A549 (cell line): ENCODE measurements around the gene NTRK3. TPM values are rescaled to one million over a fixed set of nuclear protein-coding genes. Genes with fewer than 3 reads are reported as not detected.

Experiments
- ATAC-seq, 2 experiments: fragments of 200-7000 bp in 1 of 2; fragments of >200 bp in 1 of 2; cut with Nextera tagmentation in 1 of 2; cut with Tn5 transposase in 1 of 2; 3 replicates each; pipeline versions ENCODE4 v1.8.0 to v1.9.1; 2018 to 2020; ENCODE audit warnings: mild to moderate bottlenecking in 1 of 2, moderate library complexity in 1 of 2
- CTCF ChIA-PET: fragments of 300-600 bp; sonication (Branson Sonifier 250); formaldehyde crosslinking; extraction: SDS; loops from one replicate; lab custom pipeline; 2021; ENCODE audit warnings: antibody characterized with exemption, inconsistent platforms; lab: Yijun Ruan, JAX
- POLR2A ChIA-PET: fragments of 350-600 bp; formaldehyde crosslinking; extraction: SDS; loops from one replicate; lab custom pipeline; 2021; ENCODE audit warnings: antibody characterized with exemption, inconsistent platforms; lab: Yijun Ruan, JAX
- DNase-seq, 2 experiments: peaks; one replicate each; pipeline versions ENCODE4 v3.0.0 to v3.0.0-alpha.2; 2011 to 2016; ENCODE audit warnings: low read depth in 1 of 2, low spot score in 1 of 2
- FAIRE-seq: peaks from 2 replicates; lab custom pipeline; 2011; peaks lifted over from hg19 to GRCh38; lab: Jason Lieb, UNC
- H3K27ac ChIP-seq, 2 experiments: fragments of >200 bp; sonication (Bioruptor Twin); formaldehyde crosslinking; 3 replicates each; pipeline ENCODE4 v1.5.1; 2016 to 2017
- H3K4me1 ChIP-seq: fragments of >200 bp; sonication (Bioruptor Twin); formaldehyde crosslinking; 3 replicates; pipeline ENCODE4 v1.6.1; 2016
- H3K4me2 ChIP-seq: fragments of >200 bp; sonication (Bioruptor Twin); formaldehyde crosslinking; 3 replicates; pipeline ENCODE4 v1.6.1; 2016
- H3K4me3 ChIP-seq: fragments of >200 bp; sonication (Bioruptor Twin); formaldehyde crosslinking; 3 replicates; pipeline ENCODE4 v1.5.1; 2016
- H3K9me3 ChIP-seq: fragments of >200 bp; sonication (Bioruptor Twin); formaldehyde crosslinking; 3 replicates; pipeline ENCODE4 v1.6.1; 2016
- CBX8 ChIP-seq: fragments of 200-600 bp; sonication (generic); IDR thresholded peaks from 2 replicates; pipeline ENCODE4 v1.6.1; 2016
- CEBPB ChIP-seq, 2 experiments: fragments of >200 bp in 1 of 2; sonication (Bioruptor Twin) in 1 of 2; formaldehyde crosslinking in 1 of 2; IDR thresholded peaks; 2 replicates each; pipeline ENCODE4 v1.6.1; 2012 to 2016
- EHF ChIP-seq: fragments of 250-450 bp; sonication (Bioruptor Pico); IDR thresholded peaks from 2 replicates; pipeline ENCODE4 v1.5.0; 2020; ENCODE audit warnings: mild to moderate bottlenecking
- EHMT2 ChIP-seq: fragments of 200-600 bp; sonication (generic); IDR thresholded peaks from 2 replicates; pipeline ENCODE4 v1.6.1; 2016; ENCODE audit warnings: antibody characterized with exemption, low read depth, mild to moderate bottlenecking, moderate library complexity
- ESRRA ChIP-seq: fragments of 150-350 bp; IDR thresholded peaks from 2 replicates; pipeline ENCODE4 v1.6.1; 2014; ENCODE audit warnings: mild to moderate bottlenecking, low read length, borderline replicate concordance
- FOSB ChIP-seq: fragments of 250-450 bp; sonication (Bioruptor Pico); IDR thresholded peaks from 2 replicates; pipeline ENCODE4 v1.5.0; 2020; ENCODE audit warnings: mild to moderate bottlenecking, moderate library complexity
- FOXS1 ChIP-seq: fragments of 250-450 bp; sonication (Bioruptor Pico); IDR thresholded peaks from 2 replicates; pipeline ENCODE4 v1.5.0; 2020; ENCODE audit warnings: mild to moderate bottlenecking, moderate library complexity
- HMGXB4 ChIP-seq: fragments of 250-450 bp; sonication (Bioruptor Pico); IDR thresholded peaks from 2 replicates; pipeline ENCODE4 v1.5.0; 2021; ENCODE audit warnings: mild to moderate bottlenecking, moderate library complexity, borderline replicate concordance
- MAX ChIP-seq: IDR thresholded peaks from 2 replicates; pipeline ENCODE4 v1.6.1; 2012
- NR3C1 ChIP-seq: fragments of >200 bp; sonication (Bioruptor Twin); formaldehyde crosslinking; IDR thresholded peaks from 3 replicates; pipeline ENCODE4 v1.6.1; 2017
- PHF8 ChIP-seq: fragments of 200-600 bp; sonication (generic); IDR thresholded peaks from 2 replicates; pipeline ENCODE4 v1.6.1; 2016; ENCODE audit warnings: low read depth, mild to moderate bottlenecking, antibody characterized with exemption, moderate library complexity, borderline replicate concordance
- POLR2AphosphoS2 ChIP-seq: conservative IDR thresholded peaks from 2 replicates; pipeline ENCODE4 v1.6.1; 2012; ENCODE audit warnings: low read length, improper control_type of control experiment, inconsistent platforms
- RCOR1 ChIP-seq: fragments of 150-350 bp; IDR thresholded peaks from 2 replicates; pipeline ENCODE4 v1.6.1; 2014; ENCODE audit warnings: antibody characterized with exemption, low read length, low read depth
- REST ChIP-seq: fragments of 200-600 bp; sonication (generic); IDR thresholded peaks from 2 replicates; pipeline ENCODE4 v1.6.1; 2016; ENCODE audit warnings: antibody characterized with exemption, mild to moderate bottlenecking, moderate library complexity
- TP53 ChIP-seq: fragments of 250-450 bp; sonication (Bioruptor Pico); IDR thresholded peaks from 2 replicates; pipeline ENCODE4 v1.5.0; 2021; ENCODE audit warnings: mild to moderate bottlenecking, moderate library complexity
- USF2 ChIP-seq: fragments of 450-650 bp; IDR thresholded peaks from 2 replicates; pipeline ENCODE4 v1.6.1; 2014; ENCODE audit warnings: antibody characterized with exemption
- ZC3H11A ChIP-seq: fragments of 450-650 bp; IDR thresholded peaks from 2 replicates; pipeline ENCODE4 v1.6.1; 2014; ENCODE audit warnings: antibody characterized with exemption, mild to moderate bottlenecking
- WGBS: methylation state at CpG from one replicate; pipeline ENCODE4 v1.1.6; 2017; ENCODE audit errors: missing lambda C conversion rate; 5-methylcytosine and 5-hydroxymethylcytosine counted together
- polyA plus RNA-seq, 4 experiments: library from polyadenylated mRNA; depleted of rRNA in 3 of 4; stranded (reverse); fragments of >200 nt; fragmentation: RNase III in 1 of 4; extraction: RNeasy Plus Mini Kit Qiagen cat#74134 plus additional on column Dnase treatment in 1 of 4; gene quantifications; 2 replicates in 3 of 4; 3 replicates in 1 of 4; pipeline ENCODE4 v1.2.3, GENCODE V29; 2011 to 2017

The NTRK3 gene
- polyA plus RNA-seq, 2 of the 4 experiments (the other 2 are of a cell fraction) = 55.0 to 55.2 TPM

DNA sequence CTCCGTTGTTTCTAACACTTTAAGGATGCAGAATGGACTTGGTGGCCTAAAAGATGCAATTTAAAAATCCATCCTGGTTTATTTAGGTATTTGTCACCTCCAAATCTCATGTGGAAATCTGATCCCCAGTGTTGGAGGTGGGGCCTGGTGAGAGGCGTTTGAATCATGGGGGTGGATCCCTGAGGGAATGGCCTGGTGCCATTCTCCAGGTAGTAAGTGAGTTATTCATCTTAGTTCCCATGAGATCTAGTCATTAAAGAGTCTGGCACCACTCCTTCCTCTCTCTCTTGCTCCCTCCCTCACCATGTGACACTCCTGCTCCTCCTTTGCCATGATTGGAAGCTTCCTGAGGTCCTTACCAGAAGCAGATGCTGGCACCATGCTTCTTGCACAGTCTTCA, 339.1 kb downstream of the NTRK3 start:
- H3K27ac ChIP-seq = no peak overlapping the region
- DNase-seq (no peak), ATAC-seq (no peak), FAIRE-seq (no peak)
- POLR2A ChIA-PET = no interaction called here
- 6% methylated on average over 2 of the region's 2 CpGs for WGBS
- no peaks in the 10 kb centered on the region for H3K4me1 ChIP-seq
- no peak overlapping the region for H3K4me3 ChIP-seq
- H3K9me3 ChIP-seq = no peaks in the 10 kb centered on the region
- CTCF ChIA-PET = interaction anchor here (0.8 kb wide), 1 partner anchor 17 kb away, joined by 3 read pairs; no protein-coding TSS in a partner anchor
- H3K4me2 ChIP-seq = no peak overlapping the region
- TF ChIP-seq RCOR1 (no peak), ZC3H11A (no peak), NR3C1 (no peak), USF2 (no peak), EHF (no peak), FOSB (CRISPR knock-in tag) (no peak), REST (no peak), EHMT2 (no peak)

DNA sequence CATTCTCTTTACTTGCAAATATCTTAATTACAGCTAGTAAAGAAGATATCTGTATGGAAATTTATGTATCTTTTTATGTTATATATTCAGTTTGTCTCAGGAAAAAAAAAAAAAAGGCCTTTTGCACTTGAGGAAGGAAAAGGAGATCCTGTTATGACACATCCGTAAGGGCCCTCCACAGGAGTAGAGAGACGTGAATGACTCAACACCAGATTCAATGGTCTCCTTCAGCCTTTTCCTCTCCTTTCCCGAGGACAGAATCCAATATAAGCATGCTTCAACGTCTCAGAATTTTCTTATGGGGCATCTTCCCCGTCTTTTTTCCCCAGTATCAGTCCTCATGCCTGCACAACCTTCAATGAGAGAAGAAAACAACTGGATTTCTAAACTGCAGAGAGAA, 340.3 kb downstream of the NTRK3 start:
- H3K27ac ChIP-seq = no peak overlapping the region
- POLR2A ChIA-PET = no interaction called here
- DNase-seq = no peak
- no peak overlapping the region for H3K4me3 ChIP-seq
- FAIRE-seq = no peak
- no peak overlapping the region for H3K4me2 ChIP-seq
- CTCF ChIA-PET = no interaction called here
- no peak for ATAC-seq
- 17% methylated on average over 5 of the region's 5 CpGs for WGBS
- TF ChIP-seq CEBPB (IDR thresholded peaks at IDR 0.05) = no peak
- TF ChIP-seq MAX = no peak
- TF ChIP-seq TP53 = no peak
- TF ChIP-seq HMGXB4 = no peak
- TF ChIP-seq, all 56 proteins: peak for 0
- no peaks in the 10 kb centered on the region for H3K9me3 ChIP-seq
- H3K4me1 ChIP-seq = no peaks in the 10 kb centered on the region

GRCh38 chr15:87910301-87910700, 346.2 kb downstream of the NTRK3 start:
- POLR2A ChIA-PET = no interaction called here
- no peak for ATAC-seq
- no peaks in the 10 kb centered on the region for H3K9me3 ChIP-seq
- CTCF ChIA-PET = no interaction called here
- 16% methylated on average over 4 of the region's 4 CpGs for WGBS
- no peaks in the 10 kb centered on the region for H3K4me1 ChIP-seq
- H3K27ac ChIP-seq = no peak overlapping the region
- no peak for TF ChIP-seq FOXS1 (CRISPR knock-in tag)
- TF ChIP-seq CBX8 = no peak
- TF ChIP-seq PHF8 = no peak
- no peak for TF ChIP-seq POLR2AphosphoS2
- TF ChIP-seq ESRRA = no peak
- TF ChIP-seq, all 56 proteins: peak for 0
- FAIRE-seq = no peak
- Histone ChIP-seq H3K4me3 (no peak overlapping the region), H3K4me2 (no peak overlapping the region)
- DNase-seq = no peak
